HepG2 (cell line): ENCODE measurements around the gene PDE4D. TPM values are rescaled to one million over a fixed set of nuclear protein-coding genes. Genes with fewer than 3 reads are reported as not detected.
A peak's percentile ranks its signal among the peaks of the same experiment; 100 is the strongest.

Source experiments
- IKZF1 ChIP-seq: fragments of 450-650 bp; IDR thresholded peaks from 2 replicates; pipeline ENCODE4 v1.7.1; 2016
- KMT2B ChIP-seq: IDR thresholded peaks from 2 replicates; pipeline ENCODE4 v1.6.1; 2016; ENCODE audit warnings: missing genetic modification reagents, missing compliant biosample characterization
- MEF2D ChIP-seq: sonication (generic); formaldehyde crosslinking; IDR thresholded peaks from 2 replicates; pipeline ENCODE4 v1.5.1; 2020; ENCODE audit warnings: mild to moderate bottlenecking, missing genetic modification reagents
- NCOA2 ChIP-seq: sonication (generic); formaldehyde crosslinking; IDR thresholded peaks from 2 replicates; pipeline ENCODE4 v1.8.0; 2022; ENCODE audit warnings: inconsistent platforms
- NR2F6 ChIP-seq, 2 experiments: IDR thresholded peaks; 2 replicates each; pipeline ENCODE4 v1.6.1; 2016; ENCODE audit warnings: antibody characterized with exemption in 1 of 2, mild to moderate bottlenecking in 1 of 2
- PCBP2 ChIP-seq: fragments of 200-400 bp; formaldehyde crosslinking; optimal IDR thresholded peaks from 2 replicates; pipeline ENCODE3; 2018; ENCODE audit warnings: low read length, low read depth; ENCODE audit not compliant: poor library complexity, severe bottlenecking
- ZBTB39 ChIP-seq: sonication (generic); formaldehyde crosslinking; IDR thresholded peaks from 2 replicates; pipeline ENCODE4 v1.5.0; 2020; ENCODE audit warnings: missing genetic modification reagents
- ZNF44 ChIP-seq: sonication (generic); formaldehyde crosslinking; IDR thresholded peaks from 2 replicates; pipeline ENCODE4 v1.5.1; 2020; ENCODE audit warnings: mild to moderate bottlenecking, missing genetic modification reagents
- ZNF775 ChIP-seq: sonication (generic); formaldehyde crosslinking; IDR thresholded peaks from 2 replicates; pipeline ENCODE4 v1.4.0; 2020; ENCODE audit warnings: missing genetic modification reagents, mild to moderate bottlenecking, moderate library complexity, borderline replicate concordance
- ZNF792 ChIP-seq: IDR thresholded peaks from 2 replicates; pipeline ENCODE4 v1.6.1; 2016
- ZNF83 ChIP-seq: sonication (generic); formaldehyde crosslinking; IDR thresholded peaks from 2 replicates; pipeline ENCODE4 v1.4.0; 2020; ENCODE audit warnings: missing genetic modification reagents, mild to moderate bottlenecking, borderline replicate concordance
- polyA plus RNA-seq, 8 experiments: library from polyadenylated mRNA; depleted of rRNA in 3 of 8; stranded (reverse) in 7 of 8; unstranded in 1 of 8; fragments of >200 nt; fragmentation: Illumina TruSeq in 4 of 8; extraction: Trizol in 4 of 8; gene quantifications; 2 replicates each; pipeline versions ENCODE4 v1.2.1 to v1.2.3, GENCODE V29; 2011 to 2016; ENCODE audit warnings: low read depth in 4 of 8, missing spikeins in 1 of 8, mixed read lengths in 1 of 8; ENCODE audit not compliant: insufficient read depth in 1 of 8
- total RNA-seq, 5 experiments: library from RNA; depleted of rRNA; stranded (reverse); fragments of >200 nt; fragmentation: Illumina TruSeq; extraction: Trizol; gene quantifications; 2 replicates each; pipeline ENCODE4 v1.2.3, GENCODE V29; 2016; ENCODE audit warnings: low read depth in 1 of 5
- TF ChIP-seq, protein P1 (sequence below): sonication (generic); formaldehyde crosslinking; IDR thresholded peaks from 2 replicates; pipeline ENCODE4 v1.4.0; 2020; ENCODE audit warnings: missing genetic modification reagents, borderline replicate concordance
- TF ChIP-seq, protein P2 (sequence below): sonication (generic); formaldehyde crosslinking; IDR thresholded peaks from 2 replicates; pipeline ENCODE4 v1.5.1; 2020; ENCODE audit warnings: mild to moderate bottlenecking, missing genetic modification reagents, borderline replicate concordance
- TF ChIP-seq, protein P3 (sequence below): fragments of 450-650 bp; IDR thresholded peaks from 2 replicates; pipeline ENCODE4 v1.6.1; 2016

The PDE4D gene
- total and polyA plus RNA-seq, 2 of the 13 experiments (the other 11 are each of a cell fraction or from before 2014, with no cell fraction given) = 7.0 to 12.2 TPM

GRCh38 chr5:59040804-59041201, 852.7 kb downstream of the PDE4D start (continued):
- TF ChIP-seq ZBTB39 (peak; percentile 82), ZNF44 (no peak), ZNF83 (CRISPR knock-in tag) (no peak), ZNF775 (CRISPR knock-in tag) (no peak), NR2F6 (IDR thresholded peaks at IDR 0.05) (peak; percentile 25; the same call in 1 of the 2 replicates), NR2F6 (CRISPR knock-in tag; IDR thresholded peaks at IDR 0.05) (no peak), KMT2B (CRISPR knock-in tag) (no peak), PCBP2 (no peak), IKZF1 (no peak), ZNF792 (CRISPR knock-in tag) (no peak), MEF2D (CRISPR knock-in tag) (0 out of 2 replicates have a peak, but pooled peaks have one; percentile 6), NCOA2 (peak; percentile 23; the same call in 1 of the 2 replicates)
- TF ChIP-seq, protein P1, sequence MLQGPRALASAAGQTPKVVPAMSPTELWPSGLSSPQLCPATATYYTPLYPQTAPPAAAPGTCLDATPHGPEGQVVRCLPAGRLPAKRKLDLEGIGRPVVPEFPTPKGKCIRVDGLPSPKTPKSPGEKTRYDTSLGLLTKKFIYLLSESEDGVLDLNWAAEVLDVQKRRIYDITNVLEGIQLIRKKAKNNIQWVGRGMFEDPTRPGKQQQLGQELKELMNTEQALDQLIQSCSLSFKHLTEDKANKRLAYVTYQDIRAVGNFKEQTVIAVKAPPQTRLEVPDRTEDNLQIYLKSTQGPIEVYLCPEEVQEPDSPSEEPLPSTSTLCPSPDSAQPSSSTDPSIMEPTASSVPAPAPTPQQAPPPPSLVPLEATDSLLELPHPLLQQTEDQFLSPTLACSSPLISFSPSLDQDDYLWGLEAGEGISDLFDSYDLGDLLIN (CRISPR knock-in tag) = no peak
- TF ChIP-seq, protein P2, sequence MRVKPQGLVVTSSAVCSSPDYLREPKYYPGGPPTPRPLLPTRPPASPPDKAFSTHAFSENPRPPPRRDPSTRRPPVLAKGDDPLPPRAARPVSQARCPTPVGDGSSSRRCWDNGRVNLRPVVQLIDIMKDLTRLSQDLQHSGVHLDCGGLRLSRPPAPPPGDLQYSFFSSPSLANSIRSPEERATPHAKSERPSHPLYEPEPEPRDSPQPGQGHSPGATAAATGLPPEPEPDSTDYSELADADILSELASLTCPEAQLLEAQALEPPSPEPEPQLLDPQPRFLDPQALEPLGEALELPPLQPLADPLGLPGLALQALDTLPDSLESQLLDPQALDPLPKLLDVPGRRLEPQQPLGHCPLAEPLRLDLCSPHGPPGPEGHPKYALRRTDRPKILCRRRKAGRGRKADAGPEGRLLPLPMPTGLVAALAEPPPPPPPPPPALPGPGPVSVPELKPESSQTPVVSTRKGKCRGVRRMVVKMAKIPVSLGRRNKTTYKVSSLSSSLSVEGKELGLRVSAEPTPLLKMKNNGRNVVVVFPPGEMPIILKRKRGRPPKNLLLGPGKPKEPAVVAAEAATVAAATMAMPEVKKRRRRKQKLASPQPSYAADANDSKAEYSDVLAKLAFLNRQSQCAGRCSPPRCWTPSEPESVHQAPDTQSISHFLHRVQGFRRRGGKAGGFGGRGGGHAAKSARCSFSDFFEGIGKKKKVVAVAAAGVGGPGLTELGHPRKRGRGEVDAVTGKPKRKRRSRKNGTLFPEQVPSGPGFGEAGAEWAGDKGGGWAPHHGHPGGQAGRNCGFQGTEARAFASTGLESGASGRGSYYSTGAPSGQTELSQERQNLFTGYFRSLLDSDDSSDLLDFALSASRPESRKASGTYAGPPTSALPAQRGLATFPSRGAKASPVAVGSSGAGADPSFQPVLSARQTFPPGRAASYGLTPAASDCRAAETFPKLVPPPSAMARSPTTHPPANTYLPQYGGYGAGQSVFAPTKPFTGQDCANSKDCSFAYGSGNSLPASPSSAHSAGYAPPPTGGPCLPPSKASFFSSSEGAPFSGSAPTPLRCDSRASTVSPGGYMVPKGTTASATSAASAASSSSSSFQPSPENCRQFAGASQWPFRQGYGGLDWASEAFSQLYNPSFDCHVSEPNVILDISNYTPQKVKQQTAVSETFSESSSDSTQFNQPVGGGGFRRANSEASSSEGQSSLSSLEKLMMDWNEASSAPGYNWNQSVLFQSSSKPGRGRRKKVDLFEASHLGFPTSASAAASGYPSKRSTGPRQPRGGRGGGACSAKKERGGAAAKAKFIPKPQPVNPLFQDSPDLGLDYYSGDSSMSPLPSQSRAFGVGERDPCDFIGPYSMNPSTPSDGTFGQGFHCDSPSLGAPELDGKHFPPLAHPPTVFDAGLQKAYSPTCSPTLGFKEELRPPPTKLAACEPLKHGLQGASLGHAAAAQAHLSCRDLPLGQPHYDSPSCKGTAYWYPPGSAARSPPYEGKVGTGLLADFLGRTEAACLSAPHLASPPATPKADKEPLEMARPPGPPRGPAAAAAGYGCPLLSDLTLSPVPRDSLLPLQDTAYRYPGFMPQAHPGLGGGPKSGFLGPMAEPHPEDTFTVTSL (CRISPR knock-in tag) = peak; percentile 37; the same call in 1 of the 2 replicates
- TF ChIP-seq, protein P3, sequence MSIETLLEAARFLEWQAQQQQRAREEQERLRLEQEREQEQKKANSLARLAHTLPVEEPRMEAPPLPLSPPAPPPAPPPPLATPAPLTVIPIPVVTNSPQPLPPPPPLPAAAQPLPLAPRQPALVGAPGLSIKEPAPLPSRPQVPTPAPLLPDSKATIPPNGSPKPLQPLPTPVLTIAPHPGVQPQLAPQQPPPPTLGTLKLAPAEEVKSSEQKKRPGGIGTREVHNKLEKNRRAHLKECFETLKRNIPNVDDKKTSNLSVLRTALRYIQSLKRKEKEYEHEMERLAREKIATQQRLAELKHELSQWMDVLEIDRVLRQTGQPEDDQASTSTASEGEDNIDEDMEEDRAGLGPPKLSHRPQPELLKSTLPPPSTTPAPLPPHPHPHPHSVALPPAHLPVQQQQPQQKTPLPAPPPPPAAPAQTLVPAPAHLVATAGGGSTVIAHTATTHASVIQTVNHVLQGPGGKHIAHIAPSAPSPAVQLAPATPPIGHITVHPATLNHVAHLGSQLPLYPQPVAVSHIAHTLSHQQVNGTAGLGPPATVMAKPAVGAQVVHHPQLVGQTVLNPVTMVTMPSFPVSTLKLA = 0 out of 2 replicates have a peak, but pooled peaks have one; percentile 4
